ENCODE results near the gene CCDC60. TPM values are rescaled to one million over a fixed set of nuclear protein-coding genes. Genes with fewer than 3 reads are reported as not detected.

The CCDC60 gene
- total and polyA plus RNA-seq, 10 of the 15 experiments (the other 5 are each of a cell fraction or from before 2014, with no cell fraction given): 0.19 TPM; not detected in 9

DNA sequence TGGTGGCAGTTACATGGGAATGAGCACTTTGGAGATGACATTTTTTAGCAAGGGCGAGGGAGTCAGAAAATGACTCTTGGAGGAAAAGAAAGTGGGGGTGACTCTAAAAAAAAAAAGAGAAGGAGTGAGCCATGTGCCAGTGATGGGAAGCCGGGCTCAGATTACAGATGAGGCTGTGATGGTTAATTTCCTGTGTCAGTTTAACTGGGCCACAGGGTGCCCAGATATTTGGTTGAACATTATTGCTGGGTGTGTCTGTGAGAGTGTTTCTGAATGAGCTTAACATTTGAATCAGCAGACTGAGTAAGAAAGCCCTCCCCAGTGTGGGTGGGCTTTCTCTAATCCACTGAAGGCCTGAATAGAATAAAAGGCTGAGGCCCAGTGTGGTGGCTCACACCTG is 26.8 kb upstream of the CCDC60 start (continued):
- TF ChIP-seq TCF3 (IDR thresholded peaks at IDR 0.05; ENCODE audit: borderline replicate concordance, insufficient read depth, low read depth, low read length): no peak
- TF ChIP-seq, protein P1, sequence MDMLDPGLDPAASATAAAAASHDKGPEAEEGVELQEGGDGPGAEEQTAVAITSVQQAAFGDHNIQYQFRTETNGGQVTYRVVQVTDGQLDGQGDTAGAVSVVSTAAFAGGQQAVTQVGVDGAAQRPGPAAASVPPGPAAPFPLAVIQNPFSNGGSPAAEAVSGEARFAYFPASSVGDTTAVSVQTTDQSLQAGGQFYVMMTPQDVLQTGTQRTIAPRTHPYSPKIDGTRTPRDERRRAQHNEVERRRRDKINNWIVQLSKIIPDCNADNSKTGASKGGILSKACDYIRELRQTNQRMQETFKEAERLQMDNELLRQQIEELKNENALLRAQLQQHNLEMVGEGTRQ (IDR thresholded peaks at IDR 0.05; ENCODE audit: borderline replicate concordance, low read depth, low read length): no peak

DNA sequence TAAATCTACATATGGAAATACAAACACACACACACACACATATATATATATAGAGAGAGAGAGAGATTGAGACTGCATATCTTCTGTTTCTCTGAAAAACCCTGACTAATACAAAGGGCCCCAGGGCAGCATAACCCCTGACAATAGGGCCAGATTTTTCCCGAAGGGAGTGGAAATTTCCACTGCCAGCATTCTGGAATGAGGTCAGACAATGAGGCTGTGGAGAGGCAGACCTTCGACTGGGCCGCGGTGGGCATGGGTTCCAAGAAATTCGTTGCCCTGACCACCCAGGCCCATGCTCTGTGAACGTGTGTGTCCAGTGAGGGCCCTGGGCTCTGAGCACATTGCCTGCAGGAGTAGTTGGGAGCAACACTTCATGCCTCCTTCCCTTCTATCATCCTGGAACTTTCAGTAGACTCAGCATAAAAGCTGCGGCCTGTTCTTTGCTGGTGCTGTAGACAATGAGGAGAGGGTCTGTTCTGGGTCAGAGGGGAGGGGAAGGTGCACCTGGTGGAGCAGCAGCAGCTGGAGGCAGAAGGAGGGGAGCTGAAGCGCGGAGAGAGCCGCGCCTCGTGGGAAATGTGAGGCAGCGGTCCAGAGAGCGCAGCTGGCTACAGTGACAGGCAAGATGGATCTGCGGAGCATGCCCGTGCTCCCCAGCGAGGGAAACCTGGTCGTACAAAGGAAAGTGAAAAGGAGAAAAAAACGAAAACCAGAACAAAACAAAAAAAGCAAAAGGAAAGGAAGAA is 25.6 kb upstream of the CCDC60 start:
- ChIA-PET SMC1A (ENCODE audit: uncharacterized antibody, unreplicated experiment) (no interaction called here), RAD21 (ENCODE audit: unreplicated experiment) (no interaction called here), POLR2A (no interaction called here), CTCF (no interaction called here)
- 29% methylated on average over 18 of the region's 19 CpGs for WGBS (ENCODE audit: insufficient coverage, insufficient replicate concordance, low lambda C conversion rate, missing lambda C conversion rate)
- Histone ChIP-seq H3K4me2 (ENCODE audit: control insufficient read depth, insufficient read depth) (no peak overlapping the region), H3K27ac (ENCODE audit: control insufficient read depth, insufficient read depth) (no peak overlapping the region), H3K9me3 (replicated peaks; ENCODE audit: control insufficient read depth, insufficient read depth, low read length) (no peaks in the 10 kb centered on the region), H4K20me1 (ENCODE audit: control insufficient read depth, insufficient read depth) (no peaks in the 10 kb centered on the region), H3K9ac (ENCODE audit: control insufficient read depth, insufficient read depth, low read length) (no peak overlapping the region), H3K4me1 (ENCODE audit: control insufficient read depth, insufficient read depth, low read length) (no peaks in the 10 kb centered on the region), H3K27me3 (replicated peaks in 1 of 2; ENCODE audit: control insufficient read depth in 2 of 2, insufficient read depth in 2 of 2, low read length in 1 of 2) (no peaks in the 10 kb centered on the region), H3K4me3 (no peak overlapping the region), H3K36me3 (ENCODE audit: control insufficient read depth in 2 of 2, insufficient read depth in 2 of 2, low read length in 1 of 2) (no peaks in the 10 kb centered on the region), H3K79me2 (ENCODE audit: control insufficient read depth, insufficient read depth, low read length) (no peaks in the 10 kb centered on the region), H2AFZ (ENCODE audit: control insufficient read depth, low read depth, low read length) (no peak overlapping the region)
- no peak for DNase-seq (ENCODE audit: low read depth, low spot score)
- intact Hi-C loops (cut with micrococcal nuclease; ENCODE audit: unreplicated experiment): no loop called here
- FAIRE-seq: no peak
- ATAC-seq: no peak
- in situ Hi-C loops (cut with MboI): no loop called here
- no TSS peak for BruUV-seq (replicated peaks)
- no peak for TF ChIP-seq IRF4 (IDR thresholded peaks at IDR 0.05; ENCODE audit: low read depth, low read length)
- TF ChIP-seq MEF2B (IDR thresholded peaks at IDR 0.05; ENCODE audit: partially characterized antibody, poor library complexity, severe bottlenecking): no peak
- TF ChIP-seq SREBF1 (IDR thresholded peaks at IDR 0.05; ENCODE audit: low read length): no peak

Measured in GM12878 (cell line).